Liver (tissue), 9 donors: ENCODE results near the gene AOPEP. TPM values are rescaled to one million over a fixed set of nuclear protein-coding genes. Genes with fewer than 3 reads are reported as not detected.

ENCODE experiments used
- DNase-seq: peaks from one replicate; pipeline ENCODE4 v3.0.0-alpha.2; 2017; ENCODE audit warnings: low spot score
- H3K27ac ChIP-seq, 2 donors: one replicate each; pipeline ENCODE4 v1.7.0; 2013; ENCODE audit warnings: inconsistent platforms in 2 of 2, low read length in 2 of 2, control low read depth in 1 of 2, low read depth in 1 of 2, mild to moderate bottlenecking in 1 of 2
- H3K27me3 ChIP-seq, 4 donors: one replicate each; pipeline versions ENCODE4 v1.6.1 to v1.7.0; 2013; ENCODE audit warnings: low read length in 3 of 4, inconsistent platforms in 1 of 4, mild to moderate bottlenecking in 1 of 4, moderate library complexity in 1 of 4; ENCODE audit not compliant: control insufficient read depth in 4 of 4, insufficient read depth in 4 of 4
- H3K36me3 ChIP-seq, 4 donors: one replicate each; pipeline versions ENCODE4 v1.6.1 to v1.7.0; 2013; ENCODE audit warnings: low read length in 3 of 4, mild to moderate bottlenecking in 3 of 4, low read depth in 1 of 4, moderate library complexity in 1 of 4; ENCODE audit not compliant: control insufficient read depth in 4 of 4, insufficient read depth in 3 of 4
- H3K4me1 ChIP-seq, 4 donors: one replicate each; pipeline versions ENCODE4 v1.6.1 to v1.7.0; 2013; ENCODE audit warnings: low read length in 3 of 4, mild to moderate bottlenecking in 3 of 4, moderate library complexity in 1 of 4; ENCODE audit not compliant: control insufficient read depth in 4 of 4, insufficient read depth in 4 of 4
- H3K4me3 ChIP-seq, 3 donors: one replicate each; pipeline versions ENCODE4 v1.6.1 to v1.7.0; 2013; ENCODE audit warnings: low read length in 3 of 3, control low read depth in 1 of 3, low read depth in 1 of 3, mild to moderate bottlenecking in 1 of 3
- H3K9ac ChIP-seq, 2 donors: one replicate each; pipeline ENCODE4 v1.7.0; 2013; ENCODE audit warnings: low read length in 2 of 2, mild to moderate bottlenecking in 2 of 2, moderate library complexity in 2 of 2, control low read depth in 1 of 2, low read depth in 1 of 2
- H3K9me3 ChIP-seq, 4 donors: one replicate each; pipeline versions ENCODE4 v1.6.1 to v1.7.0; 2013; ENCODE audit warnings: low read length in 3 of 4; ENCODE audit not compliant: control insufficient read depth in 4 of 4
- ATF3 ChIP-seq: IDR thresholded peaks from 2 replicates; pipeline ENCODE4 v1.6.1; 2016; ENCODE audit warnings: antibody characterized with exemption
- CTCF ChIP-seq: fragments of 150-350 bp; IDR thresholded peaks from 2 replicates; pipeline ENCODE4 v1.5.1; 2017; ENCODE audit warnings: improper control_type of control experiment, low read depth, low read length; ENCODE audit not compliant: missing input control
- EGR1 ChIP-seq, 2 donors: IDR thresholded peaks; 2 replicates each; pipeline ENCODE4 v1.6.1; 2016 to 2018; ENCODE audit warnings: antibody characterized with exemption in 2 of 2, low read depth in 2 of 2
- FOXA1 ChIP-seq: IDR thresholded peaks from 2 replicates; pipeline ENCODE4 v1.6.1; 2016; ENCODE audit warnings: antibody characterized with exemption
- FOXA2 ChIP-seq: IDR thresholded peaks from 2 replicates; pipeline ENCODE4 v1.6.1; 2016; ENCODE audit warnings: antibody characterized with exemption
- HNF4G ChIP-seq: IDR thresholded peaks from 2 replicates; pipeline ENCODE4 v1.6.1; 2016; ENCODE audit warnings: antibody characterized with exemption
- MAX ChIP-seq: IDR thresholded peaks from 2 replicates; pipeline ENCODE4 v1.6.1; 2016; ENCODE audit warnings: antibody characterized with exemption
- RAD21 ChIP-seq, 2 donors: IDR thresholded peaks; 2 replicates each; pipeline ENCODE4 v1.6.1; 2016; ENCODE audit warnings: antibody characterized with exemption in 2 of 2, mild to moderate bottlenecking in 2 of 2
- RXRA ChIP-seq, 2 donors: IDR thresholded peaks; 2 replicates each; pipeline ENCODE4 v1.6.1; 2017 to 2018; ENCODE audit warnings: antibody characterized with exemption in 2 of 2, mild to moderate bottlenecking in 1 of 2
- SP1 ChIP-seq: IDR thresholded peaks from 2 replicates; pipeline ENCODE4 v1.6.1; 2018; ENCODE audit warnings: antibody characterized with exemption, mild to moderate bottlenecking
- ZBTB33 ChIP-seq: IDR thresholded peaks from 2 replicates; pipeline ENCODE4 v1.6.1; 2016; ENCODE audit warnings: antibody characterized with exemption
- WGBS: extraction: QIAGEN DNeasy Blood & Tissue Kit; methylation state at CpG from one replicate; pipeline ENCODE4 v1.1.7; 2013; 5-methylcytosine and 5-hydroxymethylcytosine counted together
- polyA plus RNA-seq, 2 donors: library from polyadenylated mRNA; stranded (reverse) in 1 of 2; unstranded in 1 of 2; fragments of 200-250 nt in 1 of 2; fragments of >200 nt in 1 of 2; fragmentation: Nextera tagmentation in 1 of 2; extraction: Ambion mirVana in 1 of 2; gene quantifications; one replicate each; pipeline versions ENCODE4 v1.2.1 to v1.2.3, GENCODE V29; 2013 to 2015
- total RNA-seq, 2 donors: library from RNA; depleted of rRNA; stranded (reverse); fragments of >200 nt; gene quantifications; one replicate each; pipeline ENCODE4 v1.2.3, GENCODE V29; 2014
- donor health status: healthy.
- donor health status: healthy.
- donor health status: healthy.
- donor health status: healthy.
- donor health status: healthy.

The AOPEP gene
- total and polyA plus RNA-seq, 4 donors, result 22.2 to 77.1 (median 34.8) TPM

- Histone ChIP-seq H3K4me1 (peaks cover 10 to 28% (median 15%) of the 10 kb centered on the region in 4 donors), H3K9ac (no peak overlapping the region), H3K36me3 (peaks cover 0 to 6% (median 1%) of the 10 kb centered on the region in 4 donors), H3K27ac (peak overlapping the region; percentile 84 to 85), H3K27me3 (no peaks in the 10 kb centered on the region), H3K4me3 (peak overlapping the region in 1 of 3 donors; percentile 1), H3K9me3 (no peaks in the 10 kb centered on the region)
- TF ChIP-seq RXRA (IDR thresholded peaks at IDR 0.05) (no peak), EGR1 (IDR thresholded peaks at IDR 0.05; ENCODE audit: low read depth in 2 of 2) (no peak), CTCF (no peak), FOXA1 (no peak), MAX (no peak), ATF3 (no peak), HNF4G (no peak), ZBTB33 (no peak), SP1 (no peak), FOXA2 (no peak)
- DNase-seq, result no peak
- 57% methylated on average over 5 of the region's 5 CpGs for WGBS
These were observed 225.0 kb downstream of the AOPEP start for GRCh38 chr9:94951324-94952135.

GRCh38 chr9:94952565-94953373 lies 226.3 kb downstream of the AOPEP start:
- Histone ChIP-seq H3K4me3 (no peak overlapping the region), H3K9me3 (no peaks in the 10 kb centered on the region), H3K27ac (peak overlapping the region; percentile 3 to 85), H3K36me3 (peaks cover 0 to 6% (median 1%) of the 10 kb centered on the region in 4 donors), H3K9ac (no peak overlapping the region), H3K4me1 (peaks cover 10 to 28% (median 15%) of the 10 kb centered on the region in 4 donors), H3K27me3 (no peaks in the 10 kb centered on the region)
- TF ChIP-seq ZBTB33 (no peak), RAD21 (IDR thresholded peaks at IDR 0.05) (peak; percentile 23 to 29)
- DNase-seq, result no peak
- 79% methylated on average over 8 of the region's 8 CpGs for WGBS
